ENCODE data around the gene CCR1.

CCR1 gene

GRCh38 chr3:46208167-46208704 lies at the start of gene CCR1:
Gene CCR1 (minus strand): TSS chr3:46208313. CDS start chr3:46204313, 4,000 bp downstream.
- peak; percentile 75 for DNase-seq

GRCh38 chr3:46252980-46253379 lies 44.9 kb upstream of the CCR1 start:
- DNase-seq: no peak

GRCh38 chr3:46245146-46245545 lies 37.0 kb upstream of the CCR1 start:
- DNase-seq: no peak

GRCh38 chr3:46243560-46243959 lies 35.4 kb upstream of the CCR1 start:
- no peak for DNase-seq

- DNase-seq: no peak
These were observed 34.0 kb upstream of the CCR1 start, which contains the start of gene CCR3 for GRCh38 chr3:46242120-46242519. Gene CCR3 (plus strand): TSS chr3:46242460. CDS start chr3:46265159, 22,699 bp downstream.

GRCh38 chr3:46239952-46240351 lies 31.8 kb upstream of the CCR1 start:
- DNase-seq: no peak

GRCh38 chr3:46239301-46239938 lies 31.3 kb upstream of the CCR1 start:
- no peak for DNase-seq

- DNase-seq: no peak
These were observed 30.3 kb upstream of the CCR1 start for GRCh38 chr3:46238386-46238785.

GRCh38 chr3:46236294-46237054 lies 28.4 kb upstream of the CCR1 start:
- no peak for DNase-seq

- no peak for DNase-seq
These were observed 27.3 kb upstream of the CCR1 start for GRCh38 chr3:46235425-46235824.

- no peak for DNase-seq
These were observed 25.1 kb upstream of the CCR1 start for GRCh38 chr3:46233194-46233593.

- no peak for DNase-seq
These were observed 23.2 kb upstream of the CCR1 start for GRCh38 chr3:46231323-46231722.

GRCh38 chr3:46228260-46229242 lies 20.4 kb upstream of the CCR1 start:
- DNase-seq: no peak

- no peak for DNase-seq
These were observed 14.5 kb upstream of the CCR1 start for GRCh38 chr3:46222435-46223161.

- DNase-seq: no peak
These were observed 13.8 kb upstream of the CCR1 start for GRCh38 chr3:46221938-46222337.

GRCh38 chr3:46221391-46221790 lies 13.3 kb upstream of the CCR1 start:
- no peak for DNase-seq

- DNase-seq: no peak
These were observed 10.1 kb upstream of the CCR1 start for GRCh38 chr3:46218196-46218709.

GRCh38 chr3:46215810-46216414 lies 7.8 kb upstream of the CCR1 start:
- no peak for DNase-seq

GRCh38 chr3:46214751-46215352 lies 6.7 kb upstream of the CCR1 start:
- no peak for DNase-seq

- DNase-seq: no peak
These were observed 5.1 kb upstream of the CCR1 start for GRCh38 chr3:46213201-46213600.

- no peak for DNase-seq
These were observed 4.0 kb upstream of the CCR1 start for GRCh38 chr3:46212101-46212500.

Measured in activated CD8-positive, alpha-beta memory T cell treated with anti-CD3 and anti-CD28 coated beads, Interleukin-2, amount 50 U/mL, for 48 hours (primary cell).